Lower leg skin (tissue), 3 donors: ENCODE data around the gene THBS1.

Experiments
- CTCF ChIP-seq, 3 donors: fragments of 450-650 bp; IDR thresholded peaks; one replicate each; pipeline ENCODE4 v1.5.1; 2016; ENCODE audit warnings: antibody characterized with exemption in 3 of 3, mild to moderate bottlenecking in 3 of 3, moderate library complexity in 2 of 3
- POLR2A ChIP-seq, 2 donors: fragments of 450-650 bp; IDR thresholded peaks; one replicate each; pipeline ENCODE4 v1.6.1; 2016 to 2017; ENCODE audit warnings: antibody characterized with exemption in 2 of 2, mild to moderate bottlenecking in 1 of 2, moderate library complexity in 1 of 2

GRCh38 chr15:39587096-39587721 lies 6.3 kb downstream of the THBS1 start:
- TF ChIP-seq CTCF (IDR thresholded peaks at IDR 0.05) (no peak), POLR2A (IDR thresholded peaks at IDR 0.05) (no peak)
